RWPE2 (cell line): ENCODE results near the gene TCF7L2.

Source experiments
- ATAC-seq: fragments of 200-7000 bp; cut with Tn5 transposase; 3 replicates; pipeline ENCODE4 v1.9.1; 2021; ENCODE audit warnings: low read depth
- DNase-seq: peaks from one replicate; pipeline ENCODE4 v3.0.0-alpha.2; 2020; ENCODE audit warnings: low spot score
- H3K27ac ChIP-seq: fragments of 450-650 bp; 2 replicates; pipeline ENCODE4 v1.5.1; 2017; ENCODE audit warnings: mild to moderate bottlenecking; ENCODE audit not compliant: poor library complexity, severe bottlenecking
- H3K27me3 ChIP-seq: fragments of 250-450 bp; sonication (Bioruptor Pico); 2 replicates; pipeline ENCODE4 v1.5.1; 2021; ENCODE audit warnings: mild to moderate bottlenecking, moderate library complexity; ENCODE audit not compliant: insufficient read depth, poor library complexity, severe bottlenecking
- H3K36me3 ChIP-seq: fragments of 250-450 bp; sonication (Bioruptor Pico); 2 replicates; pipeline ENCODE4 v1.5.1; 2020; ENCODE audit warnings: low read depth, mild to moderate bottlenecking, moderate library complexity
- H3K4me1 ChIP-seq: fragments of 250-450 bp; sonication (Bioruptor Pico); 2 replicates; pipeline ENCODE4 v1.5.1; 2021; ENCODE audit warnings: mild to moderate bottlenecking, moderate library complexity; ENCODE audit not compliant: insufficient read depth, poor library complexity, severe bottlenecking
- H3K4me3 ChIP-seq: fragments of 250-450 bp; sonication (Bioruptor Pico); 2 replicates; pipeline ENCODE4 v1.5.1; 2021; ENCODE audit warnings: mild to moderate bottlenecking, moderate library complexity; ENCODE audit not compliant: severe bottlenecking
- H3K9me3 ChIP-seq: fragments of 250-450 bp; sonication (Bioruptor Pico); 2 replicates; pipeline ENCODE4 v1.5.1; 2021; ENCODE audit warnings: mild to moderate bottlenecking, moderate library complexity; ENCODE audit not compliant: severe bottlenecking
- TF ChIP-seq, protein P1 (sequence below): fragments of 450-650 bp; IDR thresholded peaks from one replicate; pipeline ENCODE4 v1.5.1; 2017; ENCODE audit warnings: mild to moderate bottlenecking, moderate library complexity; ENCODE audit not compliant: poor library complexity, severe bottlenecking

Gene TCF7L2

DNA sequence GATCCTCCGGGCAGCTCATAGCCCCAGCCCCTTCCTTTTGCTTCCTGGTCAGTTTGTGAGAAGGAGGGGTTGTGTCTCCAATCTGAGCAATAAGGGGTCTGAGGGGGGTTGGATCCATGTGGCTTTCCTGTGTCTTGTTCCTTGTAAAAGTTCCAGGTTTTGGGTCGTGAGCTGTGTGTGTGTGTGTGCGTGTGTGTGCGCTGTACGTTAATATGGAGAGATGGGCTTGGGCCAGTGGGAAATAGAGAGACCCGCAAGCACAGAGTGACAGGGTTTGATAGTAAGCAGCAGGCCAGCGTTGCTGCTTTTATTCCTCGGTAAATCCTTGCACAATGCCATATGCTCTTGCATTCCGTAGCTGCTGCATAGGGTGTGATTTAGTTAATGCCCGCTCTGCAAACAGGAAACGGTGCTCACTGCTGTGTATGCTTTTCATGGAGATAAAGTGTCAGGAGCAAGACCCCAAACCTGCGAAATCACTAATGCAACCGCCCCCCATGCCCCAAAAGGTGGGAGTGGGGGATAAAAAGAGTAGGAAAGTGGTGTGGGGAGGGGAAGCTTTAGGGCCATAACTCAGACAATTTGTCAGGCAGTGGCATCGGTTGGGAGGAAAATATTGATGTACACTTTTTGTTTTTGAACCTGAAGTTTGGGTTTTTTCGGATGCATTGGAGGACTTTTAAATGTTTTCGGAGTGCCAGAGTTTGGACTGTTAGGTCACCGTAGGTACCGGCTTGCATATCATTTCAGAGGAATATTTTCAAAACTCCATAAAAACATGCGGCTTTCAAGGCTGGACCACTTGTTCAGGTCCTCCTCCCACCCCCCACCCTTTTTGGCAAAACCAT is 108.7 kb downstream of the TCF7L2 start:
- Histone ChIP-seq H3K4me1 (peaks cover 52% of the 10 kb centered on the region), H3K4me3 (no peak overlapping the region), H3K36me3 (no peaks in the 10 kb centered on the region), H3K27me3 (no peaks in the 10 kb centered on the region), H3K9me3 (no peaks in the 10 kb centered on the region), H3K27ac (peak overlapping the region; percentile 76)
- no peak for DNase-seq
- TF ChIP-seq, protein P1, sequence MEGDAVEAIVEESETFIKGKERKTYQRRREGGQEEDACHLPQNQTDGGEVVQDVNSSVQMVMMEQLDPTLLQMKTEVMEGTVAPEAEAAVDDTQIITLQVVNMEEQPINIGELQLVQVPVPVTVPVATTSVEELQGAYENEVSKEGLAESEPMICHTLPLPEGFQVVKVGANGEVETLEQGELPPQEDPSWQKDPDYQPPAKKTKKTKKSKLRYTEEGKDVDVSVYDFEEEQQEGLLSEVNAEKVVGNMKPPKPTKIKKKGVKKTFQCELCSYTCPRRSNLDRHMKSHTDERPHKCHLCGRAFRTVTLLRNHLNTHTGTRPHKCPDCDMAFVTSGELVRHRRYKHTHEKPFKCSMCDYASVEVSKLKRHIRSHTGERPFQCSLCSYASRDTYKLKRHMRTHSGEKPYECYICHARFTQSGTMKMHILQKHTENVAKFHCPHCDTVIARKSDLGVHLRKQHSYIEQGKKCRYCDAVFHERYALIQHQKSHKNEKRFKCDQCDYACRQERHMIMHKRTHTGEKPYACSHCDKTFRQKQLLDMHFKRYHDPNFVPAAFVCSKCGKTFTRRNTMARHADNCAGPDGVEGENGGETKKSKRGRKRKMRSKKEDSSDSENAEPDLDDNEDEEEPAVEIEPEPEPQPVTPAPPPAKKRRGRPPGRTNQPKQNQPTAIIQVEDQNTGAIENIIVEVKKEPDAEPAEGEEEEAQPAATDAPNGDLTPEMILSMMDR = no peak
- ATAC-seq = peak; percentile 79

DNA sequence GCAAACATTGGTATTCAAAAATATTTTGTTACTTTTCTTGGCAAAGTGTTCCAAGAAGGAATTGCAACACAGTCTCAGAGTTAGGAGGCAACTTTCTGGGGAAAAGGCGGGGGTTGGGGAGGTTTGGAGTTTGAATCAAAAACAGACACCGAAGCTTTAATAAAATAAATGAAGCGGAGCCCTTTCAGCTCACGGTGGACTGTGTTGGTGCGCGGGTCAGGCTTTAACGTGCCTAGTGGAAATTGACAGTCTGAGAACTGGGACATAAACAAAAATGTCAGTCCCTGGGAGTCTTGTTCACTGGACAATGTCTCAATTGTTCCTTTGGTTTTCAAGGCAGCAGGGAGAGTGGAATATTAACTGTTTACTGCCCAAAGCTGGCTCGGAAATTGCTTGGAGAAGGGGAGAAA is 109.3 kb downstream of the TCF7L2 start:
- ATAC-seq (no peak), DNase-seq (no peak)
- H3K27ac ChIP-seq = peak overlapping the region; percentile 76
- H3K27me3 ChIP-seq = no peaks in the 10 kb centered on the region
- H3K4me1 ChIP-seq = peaks cover 47% of the 10 kb centered on the region
- TF ChIP-seq, protein P1 = no peak
- no peaks in the 10 kb centered on the region for H3K9me3 ChIP-seq
- H3K4me3 ChIP-seq = no peak overlapping the region
- no peaks in the 10 kb centered on the region for H3K36me3 ChIP-seq

DNA sequence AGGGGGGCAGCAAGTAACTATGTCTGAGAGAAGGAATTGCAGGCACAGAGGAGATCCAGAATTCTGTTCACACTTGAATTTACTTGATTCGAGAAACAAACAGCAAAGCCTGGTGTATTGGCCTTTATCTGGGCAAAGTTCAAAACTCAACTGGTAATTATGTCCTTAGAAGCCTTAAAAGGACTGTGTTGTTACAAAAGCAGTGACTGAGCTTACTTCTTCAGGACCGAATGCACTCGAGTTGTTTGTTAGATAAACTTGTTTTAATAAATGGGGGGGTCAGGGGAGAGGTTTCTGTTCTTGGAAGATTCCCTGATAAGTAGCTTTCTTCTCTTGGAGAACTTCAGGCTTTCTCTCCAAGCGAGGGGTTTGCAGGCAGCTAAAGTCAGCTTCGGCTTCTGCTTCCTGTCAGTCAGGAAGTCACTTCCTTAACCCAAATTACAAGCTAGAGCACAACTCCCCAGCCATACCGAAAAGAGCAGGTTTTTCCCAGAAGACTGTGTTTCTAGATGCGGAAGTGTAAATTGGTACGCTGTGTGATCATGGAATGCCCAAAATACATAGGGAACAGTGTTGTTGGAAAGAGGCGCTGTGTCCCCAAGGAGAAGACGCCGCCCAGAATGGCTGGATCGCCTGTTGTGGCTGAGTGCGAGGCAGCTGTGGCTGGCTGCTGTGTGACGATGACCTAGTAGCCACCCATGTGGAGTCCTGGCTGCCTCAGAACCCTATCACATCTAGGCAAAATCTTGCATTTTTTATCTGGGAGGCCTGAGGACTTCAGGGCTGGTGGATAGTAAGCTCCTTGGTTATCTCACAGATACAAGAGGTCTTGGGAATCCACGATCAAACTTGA is 110.4 kb downstream of the TCF7L2 start:
- TF ChIP-seq, protein P1 = no peak
- DNase-seq (no peak), ATAC-seq (no peak)
- peak overlapping the region; percentile 76 for H3K27ac ChIP-seq
- H3K4me1 ChIP-seq = peaks cover 47% of the 10 kb centered on the region
- H3K27me3 ChIP-seq = no peaks in the 10 kb centered on the region
- H3K36me3 ChIP-seq = no peaks in the 10 kb centered on the region
- H3K4me3 ChIP-seq = no peak overlapping the region
- no peaks in the 10 kb centered on the region for H3K9me3 ChIP-seq

DNA sequence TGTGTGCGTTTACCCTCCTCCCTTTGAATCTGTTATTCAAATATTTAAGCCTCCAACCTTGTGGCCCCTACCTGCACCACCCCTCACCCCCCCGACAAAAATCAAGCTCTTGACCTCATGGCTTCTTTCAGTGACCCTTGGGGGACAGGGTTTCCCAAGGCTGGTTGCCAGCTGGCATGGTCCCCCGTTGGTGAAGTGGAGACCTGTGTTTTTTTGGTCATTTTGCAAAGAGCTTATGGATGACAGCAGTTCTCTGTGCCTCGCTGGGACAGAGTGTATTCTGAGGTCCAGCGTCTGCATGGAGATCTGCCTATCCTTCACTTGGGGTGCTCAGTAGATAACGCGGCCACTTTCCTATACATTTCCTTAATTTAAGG is 111.0 kb downstream of the TCF7L2 start:
- H3K4me1 ChIP-seq = peaks cover 42% of the 10 kb centered on the region
- H3K4me3 ChIP-seq = no peak overlapping the region
- H3K36me3 ChIP-seq = no peaks in the 10 kb centered on the region
- no peak for DNase-seq
- no peak for ATAC-seq
- no peak overlapping the region for H3K27ac ChIP-seq
- TF ChIP-seq, protein P1 = no peak
- H3K9me3 ChIP-seq = no peaks in the 10 kb centered on the region
- H3K27me3 ChIP-seq = no peaks in the 10 kb centered on the region

DNA sequence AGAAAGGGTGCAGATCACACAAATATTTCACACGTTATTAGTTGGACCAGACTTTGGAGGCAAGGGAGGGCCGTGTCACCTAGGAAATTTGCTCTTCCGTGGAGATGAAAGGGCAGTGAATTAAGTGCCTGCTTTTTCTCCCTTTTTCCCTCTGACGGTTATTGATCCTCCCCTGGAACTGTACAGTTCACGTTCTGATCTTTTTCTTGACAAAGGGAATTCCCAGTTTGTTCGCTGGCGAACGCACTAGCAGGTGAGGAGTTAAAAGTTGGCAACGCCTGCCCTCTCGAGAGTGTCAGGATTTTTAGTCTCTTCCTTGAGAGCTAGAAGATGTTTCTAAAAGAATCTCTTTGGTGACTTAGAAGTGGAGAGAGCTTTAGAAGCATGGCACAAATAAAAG is 111.5 kb downstream of the TCF7L2 start:
- no peak for ATAC-seq

More for the DNA sequence above, 111.5 kb downstream of the TCF7L2 start:
- peaks cover 39% of the 10 kb centered on the region for H3K4me1 ChIP-seq
- H3K27ac ChIP-seq = no peak overlapping the region
- H3K4me3 ChIP-seq = no peak overlapping the region
- H3K27me3 ChIP-seq = no peaks in the 10 kb centered on the region
- no peaks in the 10 kb centered on the region for H3K36me3 ChIP-seq
- TF ChIP-seq, protein P1 = no peak
- no peak for DNase-seq
- no peaks in the 10 kb centered on the region for H3K9me3 ChIP-seq
